Liver (tissue), 9 donors: ENCODE data around the gene ARPC5. TPM values are rescaled to one million over a fixed set of nuclear protein-coding genes. Genes with fewer than 3 reads are reported as not detected.
A peak's percentile ranks its signal among the peaks of the same experiment; 100 is the strongest.

Experiments
- DNase-seq: peaks from one replicate; pipeline ENCODE4 v3.0.0-alpha.2; 2017; ENCODE audit warnings: low spot score
- H3K27ac ChIP-seq, 2 donors: one replicate each; pipeline ENCODE4 v1.7.0; 2013; ENCODE audit warnings: inconsistent platforms in 2 of 2, low read length in 2 of 2, control low read depth in 1 of 2, low read depth in 1 of 2, mild to moderate bottlenecking in 1 of 2
- H3K27me3 ChIP-seq, 4 donors: one replicate each; pipeline versions ENCODE4 v1.6.1 to v1.7.0; 2013; ENCODE audit warnings: low read length in 3 of 4, inconsistent platforms in 1 of 4, mild to moderate bottlenecking in 1 of 4, moderate library complexity in 1 of 4; ENCODE audit not compliant: control insufficient read depth in 4 of 4, insufficient read depth in 4 of 4
- H3K36me3 ChIP-seq, 4 donors: one replicate each; pipeline versions ENCODE4 v1.6.1 to v1.7.0; 2013; ENCODE audit warnings: low read length in 3 of 4, mild to moderate bottlenecking in 3 of 4, low read depth in 1 of 4, moderate library complexity in 1 of 4; ENCODE audit not compliant: control insufficient read depth in 4 of 4, insufficient read depth in 3 of 4
- H3K4me1 ChIP-seq, 4 donors: one replicate each; pipeline versions ENCODE4 v1.6.1 to v1.7.0; 2013; ENCODE audit warnings: low read length in 3 of 4, mild to moderate bottlenecking in 3 of 4, moderate library complexity in 1 of 4; ENCODE audit not compliant: control insufficient read depth in 4 of 4, insufficient read depth in 4 of 4
- H3K4me3 ChIP-seq, 3 donors: one replicate each; pipeline versions ENCODE4 v1.6.1 to v1.7.0; 2013; ENCODE audit warnings: low read length in 3 of 3, control low read depth in 1 of 3, low read depth in 1 of 3, mild to moderate bottlenecking in 1 of 3
- H3K9ac ChIP-seq, 2 donors: one replicate each; pipeline ENCODE4 v1.7.0; 2013; ENCODE audit warnings: low read length in 2 of 2, mild to moderate bottlenecking in 2 of 2, moderate library complexity in 2 of 2, control low read depth in 1 of 2, low read depth in 1 of 2
- H3K9me3 ChIP-seq, 4 donors: one replicate each; pipeline versions ENCODE4 v1.6.1 to v1.7.0; 2013; ENCODE audit warnings: low read length in 3 of 4; ENCODE audit not compliant: control insufficient read depth in 4 of 4
- ATF3 ChIP-seq: IDR thresholded peaks from 2 replicates; pipeline ENCODE4 v1.6.1; 2016; ENCODE audit warnings: antibody characterized with exemption
- CTCF ChIP-seq: fragments of 150-350 bp; IDR thresholded peaks from 2 replicates; pipeline ENCODE4 v1.5.1; 2017; ENCODE audit warnings: improper control_type of control experiment, low read depth, low read length; ENCODE audit not compliant: missing input control
- EGR1 ChIP-seq, 2 donors: IDR thresholded peaks; 2 replicates each; pipeline ENCODE4 v1.6.1; 2016 to 2018; ENCODE audit warnings: antibody characterized with exemption in 2 of 2, low read depth in 2 of 2
- FOXA1 ChIP-seq: IDR thresholded peaks from 2 replicates; pipeline ENCODE4 v1.6.1; 2016; ENCODE audit warnings: antibody characterized with exemption
- FOXA2 ChIP-seq: IDR thresholded peaks from 2 replicates; pipeline ENCODE4 v1.6.1; 2016; ENCODE audit warnings: antibody characterized with exemption
- GABPA ChIP-seq, 2 donors: IDR thresholded peaks in 1 of 2; conservative IDR thresholded peaks in 1 of 2; 2 replicates each; pipeline ENCODE4 v1.6.1; 2016; ENCODE audit warnings: antibody characterized with exemption in 2 of 2, mild to moderate bottlenecking in 1 of 2, moderate library complexity in 1 of 2
- HNF4A ChIP-seq, 2 donors: conservative IDR thresholded peaks; 2 replicates each; pipeline ENCODE4 v1.6.1; 2016; ENCODE audit warnings: antibody characterized with exemption in 2 of 2, mild to moderate bottlenecking in 2 of 2
- HNF4G ChIP-seq: IDR thresholded peaks from 2 replicates; pipeline ENCODE4 v1.6.1; 2016; ENCODE audit warnings: antibody characterized with exemption
- RAD21 ChIP-seq, 2 donors: IDR thresholded peaks; 2 replicates each; pipeline ENCODE4 v1.6.1; 2016; ENCODE audit warnings: antibody characterized with exemption in 2 of 2, mild to moderate bottlenecking in 2 of 2
- REST ChIP-seq: IDR thresholded peaks from 2 replicates; pipeline ENCODE4 v1.6.1; 2016; ENCODE audit warnings: antibody characterized with exemption, mild to moderate bottlenecking
- RXRA ChIP-seq, 2 donors: IDR thresholded peaks; 2 replicates each; pipeline ENCODE4 v1.6.1; 2017 to 2018; ENCODE audit warnings: antibody characterized with exemption in 2 of 2, mild to moderate bottlenecking in 1 of 2
- SP1 ChIP-seq: IDR thresholded peaks from 2 replicates; pipeline ENCODE4 v1.6.1; 2018; ENCODE audit warnings: antibody characterized with exemption, mild to moderate bottlenecking
- YY1 ChIP-seq: IDR thresholded peaks from 2 replicates; pipeline ENCODE4 v1.6.1; 2016; ENCODE audit warnings: antibody characterized with exemption, mild to moderate bottlenecking
- WGBS: extraction: QIAGEN DNeasy Blood & Tissue Kit; methylation state at CpG from one replicate; pipeline ENCODE4 v1.1.7; 2013; 5-methylcytosine and 5-hydroxymethylcytosine counted together
- polyA plus RNA-seq, 2 donors: library from polyadenylated mRNA; stranded (reverse) in 1 of 2; unstranded in 1 of 2; fragments of 200-250 nt in 1 of 2; fragments of >200 nt in 1 of 2; fragmentation: Nextera tagmentation in 1 of 2; extraction: Ambion mirVana in 1 of 2; gene quantifications; one replicate each; pipeline versions ENCODE4 v1.2.1 to v1.2.3, GENCODE V29; 2013 to 2015
- total RNA-seq, 2 donors: library from RNA; depleted of rRNA; stranded (reverse); fragments of >200 nt; gene quantifications; one replicate each; pipeline ENCODE4 v1.2.3, GENCODE V29; 2014
- TF ChIP-seq, protein P1 (sequence below): IDR thresholded peaks from 2 replicates; pipeline ENCODE4 v1.6.1; 2016; ENCODE audit warnings: antibody characterized with exemption
- donor health status: healthy.
- donor health status: healthy.
- donor health status: healthy.
- donor health status: healthy.
- donor health status: healthy.

Gene ARPC5
- total and polyA plus RNA-seq, 4 donors: 34.9 to 67.0 (median 54.3) TPM

- Histone ChIP-seq H3K4me3 (no peak overlapping the region), H3K9ac (no peak overlapping the region), H3K9me3 (no peaks in the 10 kb centered on the region), H3K27me3 (no peaks in the 10 kb centered on the region), H3K36me3 (no peaks in the 10 kb centered on the region), H3K4me1 (peaks cover 0 to 3% (median 1%) of the 10 kb centered on the region in 4 donors), H3K27ac (peak overlapping the region in 1 of 2 donors; percentile 3)
- no peak for DNase-seq
- 53% methylated on average over 3 of the region's 3 CpGs for WGBS
- TF ChIP-seq RXRA (IDR thresholded peaks at IDR 0.05) (no peak), ATF3 (no peak)
Observed at GRCh38 chr1:183609759-183610452, 25.7 kb downstream of the ARPC5 start.

DNA sequence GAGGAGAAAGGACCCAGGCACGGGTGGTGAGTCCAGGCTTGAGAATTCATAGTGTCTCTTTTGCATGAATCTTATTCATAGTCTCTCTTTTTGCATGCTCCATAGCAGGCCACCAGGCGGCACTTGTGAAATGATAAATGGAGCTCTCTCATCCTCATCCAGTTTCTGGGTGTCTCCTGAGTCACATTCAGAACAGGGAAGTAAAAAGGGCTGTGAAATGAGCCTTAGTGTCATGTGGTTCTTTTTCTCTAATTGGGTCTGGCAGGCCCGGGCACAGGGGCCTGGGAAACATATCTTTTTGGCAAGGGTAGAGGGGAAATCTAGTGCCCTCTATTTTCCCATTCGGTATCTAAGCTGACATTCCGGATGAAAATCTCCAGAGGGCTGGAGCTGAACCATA lies 26.3 kb downstream of the ARPC5 start:
- H3K4me3 ChIP-seq: no peak overlapping the region
- H3K4me1 ChIP-seq: peaks cover 0 to 3% (median 1%) of the 10 kb centered on the region in 4 donors
- H3K9ac ChIP-seq: no peak overlapping the region
- DNase-seq: no peak
- no peaks in the 10 kb centered on the region for H3K27me3 ChIP-seq
- H3K27ac ChIP-seq: peak overlapping the region in 1 of 2 donors; percentile 3
- no peaks in the 10 kb centered on the region for H3K9me3 ChIP-seq
- 64% methylated on average over 5 of the region's 5 CpGs for WGBS
- H3K36me3 ChIP-seq: no peaks in the 10 kb centered on the region
- TF ChIP-seq HNF4A (conservative IDR thresholded peaks at IDR 0.05) (no peak), SP1 (peak; percentile 8), GABPA (IDR thresholded peaks at IDR 0.05 in 1 of 2, conservative IDR thresholded peaks at IDR 0.05 in 1 of 2) (no peak), RXRA (IDR thresholded peaks at IDR 0.05) (no peak), HNF4G (no peak), CTCF (peak; percentile 43), EGR1 (IDR thresholded peaks at IDR 0.05; ENCODE audit: low read depth in 2 of 2) (no peak), FOXA1 (no peak), REST (no peak), FOXA2 (no peak), RAD21 (IDR thresholded peaks at IDR 0.05) (peak; percentile 58 to 71), YY1 (no peak)
- TF ChIP-seq, protein P1, sequence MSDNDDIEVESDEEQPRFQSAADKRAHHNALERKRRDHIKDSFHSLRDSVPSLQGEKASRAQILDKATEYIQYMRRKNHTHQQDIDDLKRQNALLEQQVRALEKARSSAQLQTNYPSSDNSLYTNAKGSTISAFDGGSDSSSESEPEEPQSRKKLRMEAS: no peak
